ENCODE measurements around the gene KNCN.

DNA sequence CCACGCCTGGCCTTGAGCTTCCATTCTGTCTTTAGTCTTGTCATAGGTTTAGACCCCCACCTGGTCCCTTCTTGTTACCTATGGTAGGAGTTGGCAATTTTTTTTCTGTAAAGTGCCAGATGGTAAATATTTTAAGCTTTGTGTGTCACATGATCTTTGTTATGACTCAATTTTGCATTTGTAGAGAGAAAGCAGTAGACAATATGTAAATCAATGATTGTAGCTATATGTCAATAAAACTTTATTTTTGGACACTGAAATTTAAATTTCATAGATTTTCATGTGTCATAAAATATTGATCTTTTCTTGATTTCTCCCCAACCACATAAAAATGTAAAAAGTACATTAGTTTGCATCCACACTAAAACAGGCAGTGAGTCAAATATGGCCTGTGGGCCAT, 44.6 kb upstream of the KNCN start:
- TF ChIP-seq, protein P1, sequence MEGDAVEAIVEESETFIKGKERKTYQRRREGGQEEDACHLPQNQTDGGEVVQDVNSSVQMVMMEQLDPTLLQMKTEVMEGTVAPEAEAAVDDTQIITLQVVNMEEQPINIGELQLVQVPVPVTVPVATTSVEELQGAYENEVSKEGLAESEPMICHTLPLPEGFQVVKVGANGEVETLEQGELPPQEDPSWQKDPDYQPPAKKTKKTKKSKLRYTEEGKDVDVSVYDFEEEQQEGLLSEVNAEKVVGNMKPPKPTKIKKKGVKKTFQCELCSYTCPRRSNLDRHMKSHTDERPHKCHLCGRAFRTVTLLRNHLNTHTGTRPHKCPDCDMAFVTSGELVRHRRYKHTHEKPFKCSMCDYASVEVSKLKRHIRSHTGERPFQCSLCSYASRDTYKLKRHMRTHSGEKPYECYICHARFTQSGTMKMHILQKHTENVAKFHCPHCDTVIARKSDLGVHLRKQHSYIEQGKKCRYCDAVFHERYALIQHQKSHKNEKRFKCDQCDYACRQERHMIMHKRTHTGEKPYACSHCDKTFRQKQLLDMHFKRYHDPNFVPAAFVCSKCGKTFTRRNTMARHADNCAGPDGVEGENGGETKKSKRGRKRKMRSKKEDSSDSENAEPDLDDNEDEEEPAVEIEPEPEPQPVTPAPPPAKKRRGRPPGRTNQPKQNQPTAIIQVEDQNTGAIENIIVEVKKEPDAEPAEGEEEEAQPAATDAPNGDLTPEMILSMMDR (IDR thresholded peaks at IDR 0.05; ENCODE audit: low read depth, low read length) = no peak
- no peak for TF ChIP-seq EZH2phosphoT487 (IDR thresholded peaks at IDR 0.05; ENCODE audit: low read depth)
